CD4-positive, alpha-beta T cell treated with Interleukin-4 for 1 hour (primary cell): ENCODE results near the gene OR2B2.

Experiments used
- DNase-seq, 2 donors: peaks; one replicate each; pipeline ENCODE4 v3.0.0-alpha.2; 2020 to 2022

The OR2B2 gene

GRCh38 chr6:27893059-27893835 lies 18.9 kb downstream of the OR2B2 start:
- peak; percentile 96 to 97 for DNase-seq

- no peak for DNase-seq
Observed at GRCh38 chr6:27892649-27893058, 19.5 kb downstream of the OR2B2 start.

- DNase-seq = peak in 1 of 2 donors; percentile 2
Observed at GRCh38 chr6:27891320-27891875, 20.8 kb downstream of the OR2B2 start.

DNA sequence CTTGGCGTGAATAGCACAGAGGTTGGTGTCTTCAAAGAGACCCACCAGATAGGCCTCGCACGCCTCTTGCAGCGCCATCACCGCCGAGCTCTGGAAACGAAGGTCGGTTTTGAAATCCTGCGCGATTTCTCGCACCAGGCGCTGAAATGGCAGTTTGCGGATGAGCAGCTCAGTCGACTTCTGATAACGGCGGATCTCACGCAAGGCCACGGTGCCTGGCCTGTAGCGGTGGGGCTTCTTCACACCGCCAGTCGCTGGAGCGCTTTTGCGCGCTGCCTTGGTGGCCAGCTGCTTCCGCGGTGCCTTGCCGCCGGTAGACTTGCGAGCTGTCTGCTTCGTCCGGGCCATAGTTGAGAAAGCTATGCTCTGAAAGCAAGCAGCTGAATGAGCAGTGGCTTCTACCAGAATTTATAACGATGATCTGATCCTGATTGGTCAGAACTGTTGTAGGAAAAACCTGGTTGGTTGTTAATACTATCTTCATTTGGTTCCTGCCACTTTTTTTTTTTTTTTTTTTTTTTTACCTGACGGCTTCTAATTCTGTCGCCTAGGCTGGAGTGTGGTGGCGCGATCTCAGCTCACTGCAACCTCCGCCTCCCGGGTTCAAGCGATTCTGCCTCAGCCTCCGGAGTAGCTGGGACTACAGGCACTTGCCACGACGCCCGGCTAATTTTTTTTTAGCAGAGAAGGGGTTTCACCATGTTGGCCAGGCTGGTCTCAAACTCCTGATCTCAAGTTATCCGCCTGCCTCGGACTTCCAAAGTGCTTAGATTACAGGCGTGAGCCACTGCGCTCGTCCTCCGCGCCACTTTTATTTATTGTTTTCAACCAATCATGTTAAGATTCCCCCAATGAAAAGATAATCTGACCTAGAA lies 21.5 kb downstream of the OR2B2 start:
- peak; percentile 88 to 95 for DNase-seq

DNA sequence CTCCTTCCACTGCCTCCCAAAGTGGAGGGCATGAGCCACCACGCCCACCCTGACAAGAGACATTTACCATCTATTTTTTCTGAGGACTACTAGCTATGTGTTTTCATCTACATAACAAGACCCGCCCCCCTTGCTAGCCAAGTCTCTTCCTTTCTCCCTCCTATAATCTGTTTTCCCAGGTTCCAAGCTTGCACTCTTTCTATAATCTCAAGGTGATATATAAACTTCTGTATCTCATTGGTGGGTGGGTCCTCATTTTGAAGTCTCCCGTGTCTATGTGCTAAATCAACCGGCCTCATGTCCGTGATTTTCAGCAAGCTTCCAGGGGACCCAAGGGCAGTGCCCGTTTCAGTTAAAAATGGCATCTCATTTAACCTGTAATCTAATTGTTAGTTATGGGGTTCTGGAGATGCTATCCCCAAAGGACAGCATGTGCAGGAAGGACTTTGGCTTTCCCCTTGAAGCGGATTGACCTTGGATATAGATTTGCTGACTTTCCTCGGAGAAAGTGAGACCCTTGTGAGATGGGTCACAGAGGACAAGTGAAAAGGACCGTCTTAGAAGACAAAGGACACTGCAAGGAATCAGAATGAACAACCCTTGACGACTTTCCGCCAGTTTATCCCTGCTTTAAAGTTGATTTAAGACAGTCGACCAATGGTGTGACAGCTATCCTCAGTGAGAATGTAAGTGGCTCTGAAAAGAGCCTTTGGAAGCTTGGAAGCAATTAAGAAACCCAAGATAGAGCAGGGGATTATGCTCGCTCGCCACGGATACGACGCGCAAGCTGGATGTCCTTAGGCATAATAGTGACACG lies 22.4 kb downstream of the OR2B2 start:
- DNase-seq = no peak

DNA sequence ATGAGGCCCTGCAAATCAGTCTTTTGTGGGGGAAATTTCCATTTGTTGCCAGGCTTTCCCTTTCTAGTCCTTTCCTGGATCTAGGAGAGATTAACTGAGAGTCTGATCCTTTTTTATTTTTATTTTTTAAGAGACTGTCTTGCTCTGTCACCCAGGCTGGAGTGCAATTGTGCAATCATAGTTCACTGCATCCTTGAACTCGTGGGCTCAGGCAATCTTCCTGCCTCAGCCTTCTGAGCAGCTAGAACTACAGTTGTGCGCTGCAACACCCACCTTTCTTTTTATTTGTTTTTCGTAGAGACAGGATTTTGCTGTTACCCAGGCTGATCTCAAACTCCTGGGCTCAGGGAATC lies 22.9 kb downstream of the OR2B2 start:
- no peak for DNase-seq

DNA sequence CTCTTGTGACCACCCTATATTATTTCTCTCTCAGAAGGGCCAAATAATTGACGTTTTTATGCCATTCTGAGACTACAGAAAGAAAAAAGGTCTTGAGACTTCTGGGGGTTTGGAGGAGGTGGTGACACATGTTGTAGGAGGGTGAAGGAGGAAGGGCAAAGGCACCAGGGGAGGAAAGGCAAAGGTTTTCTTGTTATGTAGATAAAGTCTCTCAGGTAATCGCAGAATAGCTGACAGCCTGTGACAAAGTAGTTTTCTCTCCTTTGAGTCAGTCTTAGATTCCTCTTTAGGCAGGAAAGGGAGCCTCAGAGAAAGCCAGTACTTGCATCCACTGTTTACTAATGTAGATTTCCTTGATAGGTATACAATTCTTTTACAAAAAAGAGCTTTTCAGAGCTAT lies 23.6 kb downstream of the OR2B2 start:
- no peak for DNase-seq

GRCh38 chr6:27886073-27886472 lies 26.1 kb downstream of the OR2B2 start:
- DNase-seq = no peak

GRCh38 chr6:27883136-27883535 lies 29.1 kb downstream of the OR2B2 start:
- no peak for DNase-seq

- DNase-seq = no peak
Observed at GRCh38 chr6:27882624-27883023, 29.6 kb downstream of the OR2B2 start.

- no peak for DNase-seq
Observed at GRCh38 chr6:27879837-27880236, 32.4 kb downstream of the OR2B2 start.

DNA sequence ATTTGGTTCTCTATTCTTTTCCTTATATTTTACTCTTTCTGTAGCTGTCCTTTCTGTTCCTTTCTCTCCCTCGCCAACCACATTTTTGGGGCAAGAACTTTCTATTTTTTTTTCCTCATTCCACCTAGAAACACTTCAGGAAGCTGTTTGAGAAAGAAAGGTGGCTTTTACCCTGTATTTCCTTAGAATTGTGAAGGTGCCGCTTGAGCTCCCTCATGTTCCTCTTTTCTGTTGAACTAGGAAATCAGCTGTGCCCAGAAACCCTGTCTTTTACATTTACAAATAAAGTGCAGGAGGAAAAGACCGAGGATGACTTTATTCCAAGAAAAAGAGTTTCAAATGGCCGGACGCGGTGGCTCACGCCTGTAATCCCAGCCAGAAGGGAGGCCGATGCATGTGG lies 38.2 kb downstream of the OR2B2 start:
- DNase-seq = no peak

DNA sequence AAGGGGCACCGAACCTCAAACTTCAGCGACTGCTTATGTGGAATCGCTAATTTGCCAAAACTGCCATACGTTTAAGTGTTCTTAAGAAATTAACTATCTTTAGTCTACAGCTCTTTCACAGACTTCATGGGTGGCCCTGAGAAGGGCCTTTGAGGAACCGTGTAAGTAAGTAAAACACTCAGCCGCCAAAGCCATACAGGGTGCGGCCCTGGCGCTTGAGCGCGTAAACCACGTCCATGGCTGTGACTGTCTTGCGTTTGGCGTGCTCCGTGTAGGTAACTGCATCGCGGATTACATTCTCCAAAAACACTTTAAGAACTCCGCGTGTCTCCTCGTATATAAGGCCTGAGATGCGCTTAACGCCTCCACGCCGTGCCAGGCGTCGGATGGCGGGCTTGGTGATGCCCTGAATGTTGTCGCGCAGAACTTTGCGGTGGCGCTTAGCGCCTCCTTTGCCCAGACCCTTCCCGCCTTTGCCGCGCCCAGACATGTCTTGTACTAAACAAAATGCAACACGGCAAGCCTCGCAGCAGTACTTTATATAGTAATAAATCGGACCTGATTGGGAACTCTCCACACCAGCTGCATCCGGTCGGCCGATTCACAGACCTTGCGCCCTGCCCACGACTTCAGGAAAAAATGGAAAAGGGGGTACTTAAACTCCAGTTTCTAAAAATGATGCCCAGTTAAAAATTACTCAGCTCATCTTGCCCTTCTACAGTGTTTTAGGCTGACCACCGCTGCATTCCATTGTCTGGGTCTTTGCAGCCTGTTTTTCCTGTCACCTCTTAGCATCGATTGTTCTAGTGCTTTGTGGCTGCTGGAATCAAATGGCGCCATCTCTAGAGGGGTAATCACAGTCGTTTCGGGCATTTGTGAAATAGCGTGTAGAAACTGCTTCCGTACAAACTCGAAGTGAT lies 38.9 kb downstream of the OR2B2 start:
- DNase-seq = peak; percentile 84 to 88

GRCh38 chr6:27872642-27873020 lies 39.6 kb downstream of the OR2B2 start:
- DNase-seq = no peak

DNA sequence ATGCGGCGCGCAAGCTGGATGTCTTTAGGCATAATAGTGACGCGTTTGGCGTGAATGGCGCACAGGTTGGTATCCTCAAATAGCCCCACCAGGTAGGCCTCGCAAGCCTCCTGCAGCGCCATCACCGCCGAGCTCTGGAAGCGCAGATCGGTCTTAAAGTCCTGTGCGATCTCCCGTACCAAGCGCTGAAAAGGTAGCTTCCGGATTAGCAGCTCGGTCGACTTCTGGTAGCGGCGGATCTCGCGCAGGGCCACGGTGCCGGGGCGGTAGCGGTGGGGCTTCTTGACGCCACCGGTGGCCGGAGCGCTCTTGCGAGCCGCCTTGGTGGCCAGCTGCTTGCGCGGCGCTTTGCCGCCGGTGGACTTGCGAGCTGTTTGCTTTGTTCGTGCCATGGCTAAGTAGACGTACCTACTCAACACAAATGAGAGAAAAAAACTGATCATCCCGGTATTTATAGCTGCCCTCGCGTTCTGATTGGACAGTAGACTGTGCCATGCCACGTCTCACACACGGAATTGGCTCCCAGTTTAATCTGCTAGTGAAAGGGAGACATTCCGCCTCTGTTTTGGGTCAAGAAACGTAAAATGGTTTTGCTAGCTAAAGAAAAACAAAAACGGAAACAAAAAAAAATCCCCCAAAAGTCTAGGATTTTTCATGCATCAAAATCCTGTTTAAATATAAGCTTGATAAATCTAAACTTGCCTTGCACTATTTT lies 40.1 kb downstream of the OR2B2 start:
- peak; percentile 93 to 97 for DNase-seq

- DNase-seq = no peak
Observed at GRCh38 chr6:27870291-27870870, 41.8 kb downstream of the OR2B2 start.

DNA sequence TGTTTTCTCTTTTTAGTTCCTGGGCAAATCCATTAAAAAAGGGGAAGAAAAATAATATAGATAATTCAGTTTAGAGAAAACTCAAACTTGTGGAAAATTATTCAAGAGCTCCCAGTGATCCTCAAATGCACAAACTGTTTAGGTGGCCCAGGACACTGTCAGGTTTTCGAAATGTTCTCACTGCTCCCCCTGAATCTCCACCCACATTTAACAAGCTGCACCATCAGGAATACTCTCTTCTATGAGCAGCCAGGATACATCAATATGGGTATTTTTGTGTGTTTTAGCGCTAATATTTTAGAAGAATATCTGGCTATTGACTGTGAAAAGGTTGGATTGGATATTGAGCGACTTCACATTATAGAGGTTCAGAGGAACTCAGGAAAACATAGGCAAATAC lies 43.9 kb downstream of the OR2B2 start:
- DNase-seq = no peak

DNA sequence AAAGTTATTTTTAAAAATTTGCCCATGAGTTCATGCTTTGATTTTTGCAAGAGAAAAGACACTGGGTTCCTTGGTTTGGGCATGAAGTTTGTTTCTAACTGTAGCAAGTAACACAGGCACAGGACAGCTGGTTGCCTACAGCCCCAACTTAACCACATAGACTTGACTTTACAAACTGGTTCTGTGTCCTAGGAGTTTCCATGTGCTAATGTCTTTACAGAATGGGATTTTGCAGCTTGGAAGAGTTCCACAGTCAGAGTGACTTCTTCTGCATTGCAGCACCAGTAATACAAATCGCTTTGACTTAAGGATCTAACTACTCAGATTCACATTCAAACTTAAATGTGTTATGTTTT lies 44.3 kb downstream of the OR2B2 start:
- no peak for DNase-seq

- DNase-seq = peak; percentile 89
Observed at GRCh38 chr6:27867051-27867944, 44.9 kb downstream of the OR2B2 start.
